ENCODE data around the gene APOBEC3A.
"Not testable (repeated sequence)": the region's sequence is repeated elsewhere in the genome, so short reads cannot be mapped to it uniquely, and the experiment has no call there.

APOBEC3A gene

GRCh38 chr22:38943882-38944281 is 13.5 kb upstream of the APOBEC3A start:
- no peak for DNase-seq

- no peak for DNase-seq
These were observed 12.8 kb upstream of the APOBEC3A start for GRCh38 chr22:38944653-38945052.

- not testable (repeated sequence) for DNase-seq
These were observed 11.6 kb upstream of the APOBEC3A start for GRCh38 chr22:38945706-38946338.

GRCh38 chr22:38946771-38947170 is 10.6 kb upstream of the APOBEC3A start:
- DNase-seq = no peak

GRCh38 chr22:38947321-38948140 is 9.9 kb upstream of the APOBEC3A start:
- no peak for DNase-seq

GRCh38 chr22:38948181-38948940 is 9.0 kb upstream of the APOBEC3A start:
- no peak for DNase-seq

- no peak for DNase-seq
These were observed 7.5 kb upstream of the APOBEC3A start for GRCh38 chr22:38949889-38950405.

GRCh38 chr22:38950527-38951295 is 6.7 kb upstream of the APOBEC3A start:
- no peak for DNase-seq

GRCh38 chr22:38951734-38952133 is 5.7 kb upstream of the APOBEC3A start:
- no peak for DNase-seq

- no peak for DNase-seq
These were observed 5.0 kb upstream of the APOBEC3A start for GRCh38 chr22:38952281-38952993.

- no peak for DNase-seq
These were observed 4.3 kb upstream of the APOBEC3A start for GRCh38 chr22:38953091-38953490.

- DNase-seq = peak; percentile 77
These were observed 3.6 kb upstream of the APOBEC3A start for GRCh38 chr22:38953577-38954413.

- DNase-seq = no peak
These were observed 2.9 kb upstream of the APOBEC3A start for GRCh38 chr22:38954414-38955043.

- no peak for DNase-seq
These were observed 2.0 kb upstream of the APOBEC3A start for GRCh38 chr22:38955250-38955905.

- DNase-seq = no peak
These were observed 1.5 kb upstream of the APOBEC3A start for GRCh38 chr22:38955926-38956325.

GRCh38 chr22:38956551-38956950 is 858 bp upstream of the APOBEC3A start:
- DNase-seq = no peak

- DNase-seq = no peak
These were observed 620 bp downstream of the APOBEC3A start for GRCh38 chr22:38957808-38958650.

GRCh38 chr22:38958651-38958943 is 1.2 kb downstream of the APOBEC3A start:
- DNase-seq = not testable (repeated sequence)

GRCh38 chr22:38959590-38959989 is 2.2 kb downstream of the APOBEC3A start:
- DNase-seq = no peak
